T follicular helper cell (primary cell): ENCODE results near the gene ANXA2.

ENCODE experiments used
- DNase-seq: peaks from one replicate; pipeline ENCODE4 v3.0.0-alpha.2; 2020; ENCODE audit warnings: low read depth

The ANXA2 gene

GRCh38 chr15:60370869-60371136 is 27.0 kb downstream of the ANXA2 start:
- DNase-seq = no peak

- no peak for DNase-seq
Observed at GRCh38 chr15:60370105-60370868, 27.5 kb downstream of the ANXA2 start.

GRCh38 chr15:60369696-60370095 is 28.1 kb downstream of the ANXA2 start:
- DNase-seq = no peak

GRCh38 chr15:60364612-60364924 is 33.2 kb downstream of the ANXA2 start:
- no peak for DNase-seq

GRCh38 chr15:60363903-60364611 is 33.7 kb downstream of the ANXA2 start:
- DNase-seq = no peak

GRCh38 chr15:60363087-60363549 is 34.7 kb downstream of the ANXA2 start:
- no peak for DNase-seq

- DNase-seq = no peak
Observed at GRCh38 chr15:60362321-60363086, 35.3 kb downstream of the ANXA2 start.

- DNase-seq = peak; percentile 32
Observed at GRCh38 chr15:60359738-60360137, 38.0 kb downstream of the ANXA2 start.

- no peak for DNase-seq
Observed at GRCh38 chr15:60358935-60359682, 38.7 kb downstream of the ANXA2 start.

- DNase-seq = no peak
Observed at GRCh38 chr15:60356832-60357231, 41.0 kb downstream of the ANXA2 start.

- DNase-seq = no peak
Observed at GRCh38 chr15:60355148-60355857, 42.5 kb downstream of the ANXA2 start.

GRCh38 chr15:60353245-60353920 is 44.4 kb downstream of the ANXA2 start:
- DNase-seq = no peak

- DNase-seq = no peak
Observed at GRCh38 chr15:60352525-60352924, 45.3 kb downstream of the ANXA2 start.

- DNase-seq = no peak
Observed at GRCh38 chr15:60351066-60351465, 46.7 kb downstream of the ANXA2 start.

GRCh38 chr15:60350108-60350507 is 47.7 kb downstream of the ANXA2 start:
- no peak for DNase-seq

- DNase-seq = no peak
Observed at GRCh38 chr15:60349589-60349988, 48.2 kb downstream of the ANXA2 start.

GRCh38 chr15:60347480-60348049 is 50.2 kb downstream of the ANXA2 start:
- no peak for DNase-seq

GRCh38 chr15:60346653-60347052 is 51.1 kb downstream of the ANXA2 start:
- no peak for DNase-seq

- no peak for DNase-seq
Observed at GRCh38 chr15:60346077-60346476, 51.7 kb downstream of the ANXA2 start.

GRCh38 chr15:60345598-60345997 is 52.2 kb downstream of the ANXA2 start:
- DNase-seq = no peak

GRCh38 chr15:60344987-60345386 is 52.8 kb downstream of the ANXA2 start:
- no peak for DNase-seq
